ENCODE results near the gene IGDCC3. TPM values are rescaled to one million over a fixed set of nuclear protein-coding genes. Genes with fewer than 3 reads are reported as not detected.

IGDCC3 gene
- total and polyA plus RNA-seq, 2 donors (not counting 3 experiments of a cell fraction or from before 2014, with no cell fraction given), result 0.03 TPM; not detected in 1

GRCh38 chr15:65327651-65328393, 50.0 kb downstream of the IGDCC3 start:
- H3K27me3 ChIP-seq (ENCODE audit: control insufficient read depth in 2 of 2, insufficient read depth in 2 of 2, low read length in 2 of 2), result no peaks in the 10 kb centered on the region
- no TSS peak for BruUV-seq (replicated peaks)
- FAIRE-seq (no peak), DNase-seq (ENCODE audit: low read depth, low spot score) (no peak)
- dilution Hi-C loops (cut with MboI; ENCODE audit: extremely low pct_ligation_motif_present, low sequenced_read_pairs) (no loop called here), intact Hi-C loops (cut with micrococcal nuclease) (no loop called here)
- H3K36me3 ChIP-seq (ENCODE audit: control insufficient read depth in 2 of 2, extremely low read depth in 1 of 2, insufficient read depth in 2 of 2, low read length in 2 of 2), result no peaks in the 10 kb centered on the region
- H3K4me1 ChIP-seq (ENCODE audit: control insufficient read depth, extremely low read depth, insufficient read depth, low read length), result peaks cover 3% of the 10 kb centered on the region
- ChIA-PET POLR2A (interaction anchor here (1.2 kb wide), 1 partner anchor 23 kb away, joined by 6 read pairs; the partner anchor contains the start of gene RNU5B-1), CTCF (interaction anchor here (0.7 to 1.2 kb wide), 2 partner anchors 19 to 57 kb away, joined by 3 read pairs; no protein-coding TSS in a partner anchor)
- H3K4me3 ChIP-seq (replicated peaks in 1 of 3; ENCODE audit: insufficient read depth in 1 of 3, low read depth in 1 of 3, low read length in 3 of 3), result no peak overlapping the region
- no peaks in the 10 kb centered on the region for H3K9me1 ChIP-seq (replicated peaks; ENCODE audit: control insufficient read depth, extremely low read depth, insufficient read depth, low read length)
- H3K4me2 ChIP-seq (ENCODE audit: insufficient read depth, low read length), result no peak overlapping the region
- no peak for TF ChIP-seq FOS (IDR thresholded peaks at IDR 0.05; ENCODE audit: borderline replicate concordance, insufficient read depth, low read length)
- TF ChIP-seq JUN (IDR thresholded peaks at IDR 0.05; ENCODE audit: borderline replicate concordance, insufficient read depth, insufficient read length, low read depth), result no peak
- no peak for TF ChIP-seq EZH2 (IDR thresholded peaks at IDR 0.05; ENCODE audit: borderline replicate concordance, low read depth, low read length, severe bottlenecking)
- TF ChIP-seq MAX (IDR thresholded peaks at IDR 0.05; ENCODE audit: insufficient read depth, insufficient read length), result no peak
- no peak for TF ChIP-seq CTCF (IDR thresholded peaks at IDR 0.05; ENCODE audit: extremely low read depth in 1 of 2, insufficient read depth in 1 of 2, low read depth in 1 of 2, low read length in 2 of 2)
- no peak for TF ChIP-seq GATA2 (IDR thresholded peaks at IDR 0.05; ENCODE audit: insufficient read depth, insufficient read length, low read depth, low read length)
- no peak for TF ChIP-seq POLR2A (IDR thresholded peaks at IDR 0.05; ENCODE audit: low read depth, low read length)
- TF ChIP-seq POLR2AphosphoS5 (IDR thresholded peaks at IDR 0.05; ENCODE audit: insufficient read depth, low read depth, low read length), result no peak
- no peak for TF ChIP-seq MYC (IDR thresholded peaks at IDR 0.05; ENCODE audit: low read depth, low read length)
- H4K20me1 ChIP-seq (replicated peaks; ENCODE audit: control insufficient read depth, extremely low read depth, insufficient read depth, low read length), result no peaks in the 10 kb centered on the region
- no peak overlapping the region for H3K27ac ChIP-seq (ENCODE audit: insufficient read depth, low read depth, low read length)
- no peak overlapping the region for H2AFZ ChIP-seq (ENCODE audit: low read depth, low read length)
- no peaks in the 10 kb centered on the region for H3K9me3 ChIP-seq (replicated peaks; ENCODE audit: control insufficient read depth, insufficient read depth, low read length)
- no peak overlapping the region for H3K9ac ChIP-seq (replicated peaks; ENCODE audit: extremely low read depth, insufficient read depth, low read length)
- no peaks in the 10 kb centered on the region for H3K79me2 ChIP-seq (ENCODE audit: control insufficient read depth, insufficient read depth, low read length)
